HFFc6 (cell line): ENCODE data around the gene ADAM12. TPM values are rescaled to one million over a fixed set of nuclear protein-coding genes. Genes with fewer than 3 reads are reported as not detected.

Experiments
- DNase-seq: peaks from one replicate; pipeline ENCODE4 v3.0.0-alpha.2; 2018
- H3K27ac Mint-ChIP-seq: 2 replicates; pipeline ENCODE4 v1.8.0; 2020; ENCODE audit warnings: mild to moderate bottlenecking, mixed read lengths
- H3K27me3 Mint-ChIP-seq: 2 replicates; pipeline ENCODE4 v1.8.0; 2021; ENCODE audit warnings: mild to moderate bottlenecking, moderate library complexity, mixed read lengths; ENCODE audit not compliant: insufficient read depth
- H3K36me3 Mint-ChIP-seq: 2 replicates; pipeline ENCODE4 v1.8.0; 2021; ENCODE audit warnings: low read depth, mixed read lengths
- H3K4me1 Mint-ChIP-seq: 2 replicates; pipeline ENCODE4 v1.8.0; 2020; ENCODE audit warnings: low read depth, mixed read lengths
- H3K4me3 Mint-ChIP-seq: 2 replicates; pipeline ENCODE4 v1.8.0; 2020; ENCODE audit warnings: mild to moderate bottlenecking, moderate library complexity, mixed read lengths
- H3K9me3 Mint-ChIP-seq: 2 replicates; pipeline ENCODE4 v1.8.0; 2020; ENCODE audit warnings: mild to moderate bottlenecking, mixed read lengths
- CTCF ChIP-seq: fragments of 200-600 bp; sonication (generic); IDR thresholded peaks from 2 replicates; pipeline ENCODE4 v1.5.0; 2021; ENCODE audit warnings: antibody characterized with exemption, mild to moderate bottlenecking
- total RNA-seq, 6 experiments: library from RNA; stranded (reverse); fragmentation: NEBNext Ultra II Directional; extraction: Animal tissue kit (Norgen Biotek cat#: 25700); gene quantifications; 2 replicates in 1 of 6; 3 replicates in 5 of 6; pipeline ENCODE4 v1.2.3, GENCODE V29; 2021

Gene ADAM12
- total RNA-seq, 6 experiments from 2014 or later = 7.5 to 12.5 (median 11.5) TPM

DNA sequence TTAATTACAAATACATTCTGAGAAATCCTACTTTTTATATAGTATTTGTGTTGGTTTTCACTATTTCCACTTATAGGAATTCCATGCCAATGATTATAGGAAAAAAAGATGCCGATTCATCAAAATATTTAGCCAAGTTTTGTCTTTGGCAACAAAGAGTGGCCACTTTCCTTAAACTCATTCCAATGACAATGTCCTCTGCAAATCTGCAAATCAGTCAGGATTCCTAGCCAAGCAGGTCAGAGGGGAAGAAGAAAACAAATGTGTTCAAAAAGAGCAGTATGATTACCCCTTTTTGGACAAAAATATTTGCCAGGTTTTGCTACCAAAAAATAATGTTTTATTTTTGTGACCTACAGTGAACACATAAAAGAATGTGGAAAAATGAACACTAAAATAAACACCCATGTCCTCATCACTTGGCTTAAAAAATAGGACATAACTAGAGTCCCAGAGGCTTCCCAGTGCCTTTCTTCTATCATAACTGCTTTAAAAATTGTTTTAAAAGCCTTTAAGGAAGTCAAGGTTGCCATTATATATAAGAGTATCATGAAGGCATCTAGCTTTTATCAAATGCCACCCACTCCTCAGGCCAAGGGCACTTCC is 125.9 kb downstream of the ADAM12 start:
- no peak for TF ChIP-seq CTCF
- no peak overlapping the region; the same call in 1 of the 2 replicates for H3K27ac Mint-ChIP-seq
- H3K4me3 Mint-ChIP-seq = no peak overlapping the region
- H3K36me3 Mint-ChIP-seq = peaks cover 21% of the 10 kb centered on the region
- peaks cover 16% of the 10 kb centered on the region for H3K9me3 Mint-ChIP-seq
- DNase-seq = no peak
- H3K4me1 Mint-ChIP-seq = peaks cover 32% of the 10 kb centered on the region
- peaks cover 1% of the 10 kb centered on the region for H3K27me3 Mint-ChIP-seq

DNA sequence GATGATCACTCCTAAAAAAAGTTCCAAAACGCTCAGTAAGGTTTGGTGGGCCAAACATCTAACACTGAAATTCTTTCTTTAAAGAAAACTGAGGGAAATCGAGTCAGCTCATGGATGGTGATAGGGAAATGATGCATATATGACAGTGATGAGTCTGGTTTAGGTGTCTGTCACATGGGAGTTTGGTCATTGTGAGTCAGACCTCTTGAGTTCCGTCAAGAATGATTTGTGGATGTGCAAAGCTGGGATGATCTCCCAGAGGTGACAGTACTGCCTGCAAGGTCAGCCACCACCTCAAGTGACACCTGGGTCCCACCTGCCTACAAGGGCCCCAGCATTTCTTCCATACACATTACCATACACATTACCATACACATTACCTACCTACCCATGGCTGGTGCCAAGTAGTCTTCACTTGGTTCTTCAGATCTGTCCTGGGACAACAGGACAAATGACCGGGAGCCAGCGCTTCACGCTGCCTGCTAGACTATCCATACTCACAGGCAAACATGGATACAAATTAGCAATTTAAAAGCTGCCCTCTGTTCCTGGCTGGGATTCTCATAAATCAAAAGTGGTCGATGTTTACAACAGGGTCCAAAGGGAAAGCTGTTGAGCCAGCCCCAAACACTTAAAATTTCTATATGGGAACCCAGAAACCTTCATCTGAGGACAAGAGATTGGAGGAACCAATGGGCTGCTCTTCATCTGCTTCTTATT is 128.4 kb downstream of the ADAM12 start:
- Mint-ChIP-seq H3K36me3 (0 out of 2 replicates have a peak, but pooled peaks cover under 1% of the 10 kb centered on the region), H3K27me3 (peaks cover 1% of the 10 kb centered on the region), H3K4me1 (peaks cover 38% of the 10 kb centered on the region), H3K4me3 (no peak overlapping the region), H3K27ac (no peak overlapping the region), H3K9me3 (no peaks in the 10 kb centered on the region)
- no peak for DNase-seq
- TF ChIP-seq CTCF = no peak

DNA sequence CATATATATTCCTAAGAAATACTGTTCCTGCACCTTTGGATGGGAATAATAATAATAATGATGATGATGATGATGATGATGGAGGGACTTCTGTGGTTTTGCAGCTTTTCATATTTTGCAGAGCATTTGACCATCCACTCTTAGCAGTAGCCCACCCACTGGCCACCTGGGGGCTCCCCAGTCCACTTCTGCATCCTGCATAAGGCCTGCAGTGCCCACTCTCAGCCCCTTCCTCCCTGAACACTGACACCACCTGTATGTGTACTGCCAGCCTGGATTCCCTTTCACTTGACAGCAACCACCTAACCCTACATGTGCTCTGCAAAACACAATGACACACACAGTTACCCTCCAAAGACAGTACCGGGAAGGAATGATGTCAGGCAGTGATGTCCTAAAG is 131.4 kb downstream of the ADAM12 start:
- no peak for TF ChIP-seq CTCF
- peaks cover 46% of the 10 kb centered on the region for H3K4me1 Mint-ChIP-seq
- H3K4me3 Mint-ChIP-seq = no peak overlapping the region
- peaks cover 4% of the 10 kb centered on the region; the same call in 1 of the 2 replicates for H3K27me3 Mint-ChIP-seq
- H3K36me3 Mint-ChIP-seq = peaks cover 9% of the 10 kb centered on the region
- peaks cover 1% of the 10 kb centered on the region for H3K9me3 Mint-ChIP-seq
- DNase-seq = no peak
- H3K27ac Mint-ChIP-seq = no peak overlapping the region

GRCh38 chr10:126255313-126255712 is 133.0 kb downstream of the ADAM12 start:
- no peak overlapping the region for H3K4me3 Mint-ChIP-seq
- peaks cover 10% of the 10 kb centered on the region for H3K9me3 Mint-ChIP-seq
- peaks cover 5% of the 10 kb centered on the region; the same call in 1 of the 2 replicates for H3K27me3 Mint-ChIP-seq
- TF ChIP-seq CTCF = no peak
- peaks cover 55% of the 10 kb centered on the region for H3K4me1 Mint-ChIP-seq
- H3K36me3 Mint-ChIP-seq = peaks cover 20% of the 10 kb centered on the region
- DNase-seq = no peak
- no peak overlapping the region for H3K27ac Mint-ChIP-seq

- Mint-ChIP-seq H3K27me3 (peaks cover 5% of the 10 kb centered on the region; the same call in 1 of the 2 replicates), H3K4me3 (peak overlapping the region; percentile 55; the same call in 1 of the 2 replicates), H3K36me3 (peaks cover 20% of the 10 kb centered on the region), H3K27ac (peak overlapping the region; percentile 88), H3K4me1 (peaks cover 53% of the 10 kb centered on the region), H3K9me3 (peaks cover 10% of the 10 kb centered on the region)
- no peak for TF ChIP-seq CTCF
- DNase-seq = no peak
These were observed 134.7 kb downstream of the ADAM12 start for GRCh38 chr10:126253611-126253998.
